GM12878 (cell line): ENCODE measurements around the gene CAPRIN2. TPM values are rescaled to one million over a fixed set of nuclear protein-coding genes. Genes with fewer than 3 reads are reported as not detected.

Experiments
- ATAC-seq: fragments of 200-7000 bp; cut with Tn5 transposase; 3 replicates; pipeline ENCODE4 v1.9.1; 2020; ENCODE audit warnings: mild to moderate bottlenecking, moderate library complexity
- BruUV-seq: library from RNA; stranded (reverse); fragments of 400-500 nt; replicated peaks from 2 replicates; lab custom pipeline; 2021; lab: Mats Ljungman, UMichigan
- CTCF ChIA-PET: fragments of 300-600 bp; sonication (Branson Sonifier 250); formaldehyde crosslinking; extraction: SDS; loops from one replicate; lab custom pipeline; 2021; ENCODE audit warnings: inconsistent platforms; lab: Yijun Ruan, JAX
- POLR2A ChIA-PET: fragments of 350-600 bp; formaldehyde crosslinking; extraction: SDS; loops from one replicate; lab custom pipeline; 2021; ENCODE audit warnings: inconsistent platforms; lab: Charles Lee
- RAD21 ChIA-PET: fragments of 300-600 bp; sonication (Branson Sonifier 250); formaldehyde crosslinking; loops from one replicate; lab custom pipeline; 2023; ENCODE audit warnings: antibody characterized with exemption; ENCODE audit not compliant: unreplicated experiment; lab: Charles Lee
- SMC1A ChIA-PET: fragments of 300-600 bp; sonication (Branson Sonifier 250); formaldehyde crosslinking; loops from one replicate; lab custom pipeline; 2023; ENCODE audit not compliant: unreplicated experiment, uncharacterized antibody; lab: Charles Lee
- DNase-seq: peaks from one replicate; pipeline ENCODE4 v3.0.0-alpha.2; 2011; ENCODE audit warnings: low read depth, low spot score
- FAIRE-seq: peaks from 3 replicates; lab custom pipeline; 2011; peaks lifted over from hg19 to GRCh38; lab: Jason Lieb, UNC
- H2AFZ ChIP-seq: 2 replicates; pipeline ENCODE4 v1.6.0; 2011; ENCODE audit warnings: low read depth, low read length, control low read depth; ENCODE audit not compliant: control insufficient read depth
- H3K27ac ChIP-seq: 2 replicates; pipeline ENCODE4 v1.5.1; 2011; ENCODE audit warnings: control low read depth; ENCODE audit not compliant: control insufficient read depth, insufficient read depth
- H3K27me3 ChIP-seq, 2 experiments: replicated peaks in 1 of 2; 2 replicates each; pipeline versions ENCODE4 v1.6.0 to v1.6.1; 2011; ENCODE audit warnings: low read length in 1 of 2; ENCODE audit not compliant: control insufficient read depth in 2 of 2, insufficient read depth in 2 of 2
- H3K36me3 ChIP-seq, 2 experiments: 2 replicates each; pipeline ENCODE4 v1.5.1; 2011; ENCODE audit warnings: low read length in 1 of 2; ENCODE audit not compliant: control insufficient read depth in 2 of 2, insufficient read depth in 2 of 2
- H3K4me1 ChIP-seq: 2 replicates; pipeline ENCODE4 v1.6.1; 2011; ENCODE audit warnings: mild to moderate bottlenecking, low read length, moderate library complexity, mixed read lengths; ENCODE audit not compliant: control insufficient read depth, insufficient read depth
- H3K4me2 ChIP-seq: 2 replicates; pipeline ENCODE4 v1.6.0; 2011; ENCODE audit warnings: control low read depth; ENCODE audit not compliant: control insufficient read depth, insufficient read depth
- H3K4me3 ChIP-seq: fragments of 200-600 bp; sonication (generic); 2 replicates; pipeline ENCODE4 v1.5.1; 2016
- H3K79me2 ChIP-seq: 2 replicates; pipeline ENCODE4 v1.6.0; 2011; ENCODE audit warnings: low read length; ENCODE audit not compliant: control insufficient read depth, insufficient read depth
- H3K9ac ChIP-seq: 2 replicates; pipeline ENCODE4 v1.8.0; 2011; ENCODE audit warnings: low read length, control low read depth, mixed read lengths; ENCODE audit not compliant: control insufficient read depth, insufficient read depth
- H3K9me3 ChIP-seq: replicated peaks from 3 replicates; pipeline ENCODE4 v1.5.1; 2011; ENCODE audit warnings: mild to moderate bottlenecking, low read length; ENCODE audit not compliant: control insufficient read depth, insufficient read depth
- H4K20me1 ChIP-seq: 2 replicates; pipeline ENCODE4 v1.6.0; 2011; ENCODE audit not compliant: control insufficient read depth, insufficient read depth
- CBFB ChIP-seq: IDR thresholded peaks from 2 replicates; pipeline ENCODE4 v1.6.1; 2016; ENCODE audit warnings: antibody characterized with exemption, low read depth
- GATAD2B ChIP-seq: fragments of 450-650 bp; conservative IDR thresholded peaks from 2 replicates; pipeline ENCODE4 v1.6.1; 2017; ENCODE audit warnings: low read depth, mild to moderate bottlenecking, moderate library complexity
- IKZF2 ChIP-seq, 2 experiments: fragments of 450-650 bp; IDR thresholded peaks; 2 replicates each; pipeline ENCODE4 v1.6.1; 2017; ENCODE audit warnings: mild to moderate bottlenecking in 2 of 2, moderate library complexity in 2 of 2
- RBBP5 ChIP-seq: fragments of 200-600 bp; sonication (generic); conservative IDR thresholded peaks from 2 replicates; pipeline ENCODE4 v1.6.1; 2016
- RCOR1 ChIP-seq: conservative IDR thresholded peaks from 2 replicates; pipeline ENCODE4 v1.6.1; 2012; ENCODE audit warnings: low read depth, low read length, improper control_type of control experiment
- RFX5 ChIP-seq: IDR thresholded peaks from 2 replicates; pipeline ENCODE4 v1.6.1; 2011; ENCODE audit warnings: low read depth, low read length, improper control_type of control experiment
- SIN3A ChIP-seq: IDR thresholded peaks from 2 replicates; pipeline ENCODE4 v1.6.1; 2012; ENCODE audit warnings: low read depth, low read length, improper control_type of control experiment
- STAT3 ChIP-seq: IDR thresholded peaks from 2 replicates; pipeline ENCODE4 v1.6.1; 2011; ENCODE audit warnings: low read depth, low read length, improper control_type of control experiment
- ZNF687 ChIP-seq: fragments of 450-650 bp; IDR thresholded peaks from 2 replicates; pipeline ENCODE4 v1.6.1; 2017; ENCODE audit warnings: mild to moderate bottlenecking, moderate library complexity
- ZSCAN29 ChIP-seq: fragments of 450-650 bp; IDR thresholded peaks from 2 replicates; pipeline ENCODE4 v1.6.1; 2017; ENCODE audit warnings: mild to moderate bottlenecking, moderate library complexity
- WGBS: methylation state at CpG from one replicate; pipeline ENCODE4 v1.1.6; 2016; ENCODE audit warnings: low lambda C conversion rate; ENCODE audit not compliant: insufficient replicate concordance, insufficient coverage; ENCODE audit errors: missing lambda C conversion rate; 5-methylcytosine and 5-hydroxymethylcytosine counted together
- in situ Hi-C: fragments of 300-500 bp; cut with MboI; formaldehyde crosslinking; loops from 9 replicates; pipeline ENCODE4 v1.14.3; 2018; ENCODE audit warnings: mixed read lengths
- intact Hi-C: fragments of 100-400 bp; cut with micrococcal nuclease; formaldehyde crosslinking; loops from one replicate; pipeline ENCODE4 v1.14.2; 2022; ENCODE audit not compliant: unreplicated experiment
- polyA plus RNA-seq, 11 experiments: library from polyadenylated mRNA; depleted of rRNA in 4 of 11; unstranded in 6 of 11; stranded (reverse) in 5 of 11; fragments of >200 nt; fragmentation: Nextera tagmentation in 4 of 11; fragmentation: Illumina TruSeq in 1 of 11; extraction: Ambion mirVana in 4 of 11; extraction: Trizol in 1 of 11; gene quantifications; 1 replicate in 1 of 11; 2 replicates in 10 of 11; pipeline versions ENCODE4 v1.2.1 to v1.2.3, GENCODE V29; 2011 to 2016; ENCODE audit warnings: inconsistent platforms in 2 of 11, missing spikeins in 2 of 11, low read depth in 1 of 11
- total RNA-seq, 4 experiments: library from RNA; depleted of rRNA in 3 of 4; stranded (reverse); fragments of >200 nt in 3 of 4; fragmentation: Illumina TruSeq in 1 of 4; extraction: Trizol in 1 of 4; gene quantifications; 2 replicates each; pipeline versions ENCODE4 v1.2.1 to v1.2.3, GENCODE V29; 2013 to 2021
- TF ChIP-seq, protein P1 (sequence below), 3 experiments: IDR thresholded peaks in 2 of 3; conservative IDR thresholded peaks in 1 of 3; 2 replicates each; pipeline ENCODE4 v1.5.1; 2011; ENCODE audit warnings: low read depth in 3 of 3, low read length in 3 of 3, mild to moderate bottlenecking in 3 of 3, control low read depth in 2 of 3, moderate library complexity in 2 of 3, inconsistent platforms in 1 of 3, mixed read lengths in 1 of 3; ENCODE audit not compliant: control insufficient read depth in 2 of 3, insufficient read depth in 1 of 3; ENCODE audit errors: extremely low read depth in 1 of 3

Gene CAPRIN2
- total and polyA plus RNA-seq, 10 of the 15 experiments (the other 5 are each of a cell fraction or from before 2014, with no cell fraction given), result 1.2 to 13.6 (median 8.2) TPM

DNA sequence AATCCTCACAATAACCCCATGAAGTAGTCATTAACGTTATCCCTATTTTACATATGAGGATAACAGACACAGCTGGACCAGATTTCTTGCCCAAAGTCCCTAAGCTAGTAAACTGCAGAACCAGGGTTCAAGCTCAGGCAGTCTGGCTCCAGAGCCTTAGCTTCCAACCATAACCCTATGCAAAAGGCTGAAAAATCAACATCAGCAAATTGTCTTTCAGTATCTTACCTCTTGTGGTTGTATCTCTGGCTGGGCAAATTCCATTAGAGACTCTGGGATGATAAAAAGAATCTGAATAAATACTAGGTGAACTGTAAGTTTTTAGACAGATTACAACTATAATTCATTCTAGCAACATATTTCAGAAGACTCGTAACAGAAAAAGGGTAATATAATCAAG is 24.7 kb downstream of the CAPRIN2 start:
- POLR2A ChIA-PET, result no interaction called here
- Histone ChIP-seq H3K9me3 (no peaks in the 10 kb centered on the region), H3K36me3 (0 out of 4 replicates have a peak, but pooled peaks cover 0 to 4% of the 10 kb centered on the region in 2 experiments), H3K9ac (no peak overlapping the region), H3K4me2 (no peak overlapping the region), H3K79me2 (no peaks in the 10 kb centered on the region), H3K27me3 (no peaks in the 10 kb centered on the region), H3K4me1 (no peaks in the 10 kb centered on the region), H3K27ac (no peak overlapping the region), H4K20me1 (no peaks in the 10 kb centered on the region), H2AFZ (no peak overlapping the region), H3K4me3 (no peak overlapping the region)
- FAIRE-seq (no peak), ATAC-seq (no peak), DNase-seq (no peak)
- SMC1A ChIA-PET, result interaction anchor here (1.3 kb wide), 1 partner anchor 9 kb away, joined by 3 read pairs; no protein-coding TSS in a partner anchor
- TF ChIP-seq STAT3 (no peak), ZSCAN29 (no peak), ZNF687 (no peak), RFX5 (no peak), RBBP5 (no peak), CBFB (no peak), IKZF2 (IDR thresholded peaks at IDR 0.05) (no peak), RCOR1 (no peak), SIN3A (no peak), GATAD2B (no peak)
- TF ChIP-seq, protein P1, sequence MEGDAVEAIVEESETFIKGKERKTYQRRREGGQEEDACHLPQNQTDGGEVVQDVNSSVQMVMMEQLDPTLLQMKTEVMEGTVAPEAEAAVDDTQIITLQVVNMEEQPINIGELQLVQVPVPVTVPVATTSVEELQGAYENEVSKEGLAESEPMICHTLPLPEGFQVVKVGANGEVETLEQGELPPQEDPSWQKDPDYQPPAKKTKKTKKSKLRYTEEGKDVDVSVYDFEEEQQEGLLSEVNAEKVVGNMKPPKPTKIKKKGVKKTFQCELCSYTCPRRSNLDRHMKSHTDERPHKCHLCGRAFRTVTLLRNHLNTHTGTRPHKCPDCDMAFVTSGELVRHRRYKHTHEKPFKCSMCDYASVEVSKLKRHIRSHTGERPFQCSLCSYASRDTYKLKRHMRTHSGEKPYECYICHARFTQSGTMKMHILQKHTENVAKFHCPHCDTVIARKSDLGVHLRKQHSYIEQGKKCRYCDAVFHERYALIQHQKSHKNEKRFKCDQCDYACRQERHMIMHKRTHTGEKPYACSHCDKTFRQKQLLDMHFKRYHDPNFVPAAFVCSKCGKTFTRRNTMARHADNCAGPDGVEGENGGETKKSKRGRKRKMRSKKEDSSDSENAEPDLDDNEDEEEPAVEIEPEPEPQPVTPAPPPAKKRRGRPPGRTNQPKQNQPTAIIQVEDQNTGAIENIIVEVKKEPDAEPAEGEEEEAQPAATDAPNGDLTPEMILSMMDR (IDR thresholded peaks at IDR 0.05 in 2 of 3, conservative IDR thresholded peaks at IDR 0.05 in 1 of 3; ENCODE audit: control insufficient read depth in 2 of 3, extremely low read depth in 1 of 3, insufficient read depth in 1 of 3, low read depth in 3 of 3, low read length in 3 of 3), result no peak
- BruUV-seq, result no TSS peak
- intact Hi-C loops, result no loop called here
- whole genome bisulfite sequencing, result 91% methylated on average over 2 of the region's 2 CpGs
- in situ Hi-C loops, result no loop called here
- CTCF ChIA-PET, result interaction anchor here (0.9 to 1.0 kb wide), 2 partner anchors 16 to 27 kb away, joined by 3 read pairs; no protein-coding TSS in a partner anchor
- RAD21 ChIA-PET, result no interaction called here
